GM19025 (cell line): ENCODE measurements around the gene TRIM64.
"Not testable (repeated sequence)": the region's sequence is repeated elsewhere in the genome, so short reads cannot be mapped to it uniquely, and the experiment has no call there.

Experiments
- ATAC-seq: cut with Tn5 transposase; IDR thresholded peaks from one replicate; pipeline ENCODE4 v1.9.1; 2021; ENCODE audit warnings: mild to moderate bottlenecking, low read depth, moderate library complexity; ENCODE audit not compliant: unreplicated experiment

The TRIM64 gene

GRCh38 chr11:89965737-89966136 is at the start of gene TRIM64:
TSS of gene TRIM64 (plus strand) at chr11:89966037. CDS start at chr11:89968504, 2,467 bp downstream.
- ATAC-seq: not testable (repeated sequence)

GRCh38 chr11:89922195-89922660 is 43.6 kb upstream of the TRIM64 start, which contains the start of gene TRIM49D1:
TSS of gene TRIM49D1 (minus strand) at chr11:89922245. CDS start at chr11:89917710, 4,535 bp downstream.
- ATAC-seq: no peak

GRCh38 chr11:89923764-89924163 is 42.1 kb upstream of the TRIM64 start, which contains the start of gene TRIM49D2:
TSS of gene TRIM49D2 (plus strand) at chr11:89924064. CDS start at chr11:89926762, 2,698 bp downstream.
- not testable (repeated sequence) for ATAC-seq

- not testable (repeated sequence) for ATAC-seq
Observed at GRCh38 chr11:89960833-89961232, 5.0 kb upstream of the TRIM64 start.
